GM18868 (cell line): ENCODE measurements around the gene FHDC1.

Experiments
- ATAC-seq: cut with Tn5 transposase; IDR thresholded peaks from one replicate; pipeline ENCODE4 v1.9.1; 2021; ENCODE audit warnings: mild to moderate bottlenecking, moderate library complexity; ENCODE audit not compliant: unreplicated experiment

FHDC1 gene

GRCh38 chr4:152956650-152957436, 20.7 kb downstream of the FHDC1 start:
- ATAC-seq: no peak

GRCh38 chr4:152957437-152958171, 21.5 kb downstream of the FHDC1 start:
- ATAC-seq: no peak

- ATAC-seq: no peak
Measured at GRCh38 chr4:152959080-152959479, 23.0 kb downstream of the FHDC1 start.

DNA sequence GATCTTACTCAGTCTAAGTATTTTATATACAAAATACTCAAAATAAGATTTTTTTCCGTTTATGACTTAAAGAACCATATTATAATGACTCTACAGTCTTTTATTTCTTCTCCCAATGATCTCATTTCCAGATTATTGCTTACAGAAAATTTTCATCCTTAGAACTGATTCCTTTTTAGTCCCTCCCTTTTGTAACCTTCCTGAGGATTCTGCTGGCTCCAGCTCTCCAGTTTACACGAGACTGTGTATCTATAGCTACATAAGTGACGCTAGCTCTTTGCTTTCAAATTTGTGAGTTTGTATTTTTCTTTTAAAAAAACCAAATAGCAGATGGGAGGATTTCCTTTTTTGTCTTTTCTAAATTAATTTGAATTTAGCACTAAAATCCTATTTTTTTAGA, 24.0 kb downstream of the FHDC1 start:
- ATAC-seq: no peak

DNA sequence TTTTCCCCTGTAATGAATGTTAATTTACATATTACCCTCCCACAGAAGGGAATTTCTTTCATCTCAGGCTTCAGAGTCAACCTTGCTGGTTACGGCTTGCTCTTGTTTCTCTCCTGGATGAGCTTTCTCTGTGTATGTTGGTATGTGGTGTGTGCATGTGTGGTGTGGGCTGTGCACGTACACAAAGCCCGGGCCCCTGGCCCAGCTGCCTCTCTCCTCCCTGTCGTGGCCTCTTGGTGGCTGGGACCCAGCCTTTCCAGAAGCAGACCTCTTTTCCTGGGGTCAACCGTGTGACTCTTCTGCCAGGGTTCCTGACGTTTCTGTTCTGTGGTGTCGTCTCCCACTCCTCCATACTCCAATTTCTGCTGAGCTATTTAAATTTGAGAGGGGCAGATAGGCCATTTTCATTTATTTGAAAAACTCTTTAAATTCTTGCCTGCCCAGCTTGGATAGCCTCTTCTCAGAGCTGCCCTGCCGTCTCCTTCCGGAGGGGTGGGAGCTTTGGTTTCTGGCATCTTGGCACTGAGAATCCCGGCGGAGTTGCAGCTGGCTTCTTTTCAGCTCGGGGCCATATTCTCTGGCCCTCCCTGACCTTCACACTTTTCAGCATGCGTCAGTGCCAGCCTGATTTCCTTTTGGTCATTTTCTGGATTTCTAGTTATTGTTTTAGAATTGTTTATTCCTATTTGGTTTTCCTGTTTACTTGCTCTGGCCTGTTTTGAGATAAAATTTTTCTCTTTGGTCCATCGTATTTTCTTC, 25.1 kb downstream of the FHDC1 start:
- ATAC-seq: no peak

GRCh38 chr4:152961773-152962115, 25.6 kb downstream of the FHDC1 start:
- ATAC-seq: no peak

DNA sequence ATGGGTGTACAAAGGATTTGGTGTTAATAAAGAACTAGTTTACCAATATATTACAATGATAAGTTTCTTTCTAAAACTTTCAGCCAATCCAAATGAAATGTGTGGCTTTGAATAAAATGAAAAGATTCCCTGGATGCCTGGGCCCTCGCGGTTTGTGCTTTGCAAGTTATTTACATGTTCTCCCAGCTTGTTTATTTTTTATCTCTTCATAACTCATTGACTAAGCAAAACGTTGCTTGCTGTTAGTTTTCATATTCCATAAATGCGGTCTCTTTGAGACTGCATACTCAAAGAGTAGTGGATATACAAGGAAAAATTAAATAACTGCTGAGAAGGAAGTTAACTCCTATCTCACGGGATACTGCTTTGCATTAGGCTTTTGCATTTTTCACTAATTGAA, 26.0 kb downstream of the FHDC1 start:
- no peak for ATAC-seq

GRCh38 chr4:152964335-152964734, 28.2 kb downstream of the FHDC1 start:
- ATAC-seq: no peak

GRCh38 chr4:152965611-152966010, 29.5 kb downstream of the FHDC1 start:
- ATAC-seq: no peak

GRCh38 chr4:152967907-152968306, 31.8 kb downstream of the FHDC1 start:
- no peak for ATAC-seq

DNA sequence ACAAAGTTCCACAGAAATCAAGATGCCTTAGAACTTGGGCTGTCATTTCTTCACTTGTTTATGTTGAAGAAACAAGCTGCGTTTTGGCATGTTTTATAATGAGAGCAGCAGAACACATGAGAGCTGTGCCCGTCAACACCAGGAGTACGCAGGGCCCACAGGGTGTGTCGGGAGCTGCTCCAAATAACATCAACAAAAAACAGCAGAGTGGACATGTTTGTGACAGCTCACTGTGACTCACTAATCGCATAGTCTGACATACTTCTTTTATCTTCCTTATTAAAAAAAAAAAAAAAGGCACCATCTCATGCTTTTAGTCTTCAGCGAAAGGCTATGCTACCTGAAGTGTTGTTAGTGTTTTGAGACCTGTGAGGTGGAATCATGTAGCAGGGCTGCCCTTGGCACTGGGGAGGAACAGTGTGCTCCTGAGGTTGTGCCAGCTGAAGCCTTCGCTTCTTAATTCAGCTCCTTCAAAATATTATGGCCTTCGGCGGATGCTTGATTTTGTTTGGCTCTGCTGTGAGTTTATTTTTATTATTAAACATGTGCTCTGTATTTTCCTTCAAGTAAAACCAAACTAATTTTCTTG, 32.8 kb downstream of the FHDC1 start:
- ATAC-seq: no peak

- no peak for ATAC-seq
Measured at GRCh38 chr4:152970102-152970820, 34.1 kb downstream of the FHDC1 start.

- ATAC-seq: no peak
Measured at GRCh38 chr4:152971053-152971452, 34.9 kb downstream of the FHDC1 start.

DNA sequence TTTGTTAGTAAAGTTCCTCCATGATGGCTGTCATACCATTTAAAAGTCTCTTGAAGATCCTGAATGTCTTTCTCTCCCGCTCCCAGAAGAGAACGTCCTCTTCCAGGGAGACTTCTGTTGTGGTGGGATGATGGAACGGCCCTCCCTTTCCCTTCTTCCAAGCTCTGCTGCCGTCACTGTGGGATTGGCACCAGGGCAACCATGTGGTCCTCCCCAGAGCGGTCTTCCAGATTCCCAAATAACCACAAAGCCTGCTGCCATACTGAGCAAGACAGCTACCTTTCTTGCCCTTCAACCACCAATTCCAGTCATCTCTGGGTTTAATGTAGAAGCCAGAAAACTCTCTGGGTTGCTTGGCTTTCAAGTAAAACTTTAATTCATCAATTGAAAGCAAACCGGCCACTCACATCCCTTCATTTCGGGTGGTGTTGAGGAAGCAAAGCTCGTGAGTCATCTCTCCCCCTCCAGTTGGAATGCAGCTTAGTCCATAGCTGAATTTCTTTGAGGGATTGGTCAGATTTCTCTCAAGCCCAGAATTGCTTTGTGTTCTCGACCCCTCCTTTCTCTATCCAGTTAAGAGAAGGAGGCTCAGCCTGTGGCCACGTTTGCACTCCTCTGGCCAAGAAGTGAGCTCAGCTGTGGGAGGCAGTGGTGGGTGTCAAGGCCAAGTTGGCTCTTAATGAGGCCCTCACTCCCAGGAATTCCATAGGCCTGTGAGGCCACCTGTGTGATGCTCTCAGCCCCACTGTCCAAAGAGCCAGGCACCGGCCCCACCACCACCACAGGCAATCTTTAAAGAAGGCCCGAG, 36.9 kb downstream of the FHDC1 start:
- ATAC-seq: no peak

- ATAC-seq: no peak
Measured at GRCh38 chr4:152973629-152974467, 37.7 kb downstream of the FHDC1 start.

- no peak for ATAC-seq
Measured at GRCh38 chr4:152974468-152975379, 38.6 kb downstream of the FHDC1 start.

GRCh38 chr4:152975380-152976211, 39.5 kb downstream of the FHDC1 start:
- no peak for ATAC-seq
